Measurements from ENCODE around the gene NDUFC2. TPM values are rescaled to one million over a fixed set of nuclear protein-coding genes. Genes with fewer than 3 reads are reported as not detected.

The NDUFC2 gene
- total RNA-seq, 2 experiments from 2014 or later: 62.6 to 68.5 TPM

- TF ChIP-seq CTCF (IDR thresholded peaks at IDR 0.05): no peak
- ChIA-PET POLR2A (no interaction called here), CTCF (interaction anchor here (1.7 kb wide), 1 partner anchor 11 kb away, joined by 5 read pairs; no protein-coding TSS in a partner anchor)
- H3K27ac Mint-ChIP-seq: no peak overlapping the region
- H3K4me1 Mint-ChIP-seq (ENCODE audit: low read depth): no peaks in the 10 kb centered on the region
- Histone ChIP-seq H3K4me3 (ENCODE audit: low read length) (no peak overlapping the region), H3K36me3 (ENCODE audit: insufficient read depth, low read length) (no peaks in the 10 kb centered on the region), H3K9me3 (ENCODE audit: control insufficient read depth in 1 of 2, insufficient read depth in 1 of 2, low read length in 2 of 2) (peaks cover 0 to 4% of the 10 kb centered on the region in 2 experiments), H3K27me3 (ENCODE audit: control insufficient read depth in 1 of 2, insufficient read depth in 2 of 2, low read length in 2 of 2) (peaks cover 10 to 16% of the 10 kb centered on the region in 2 experiments), H3K27ac (ENCODE audit: low read depth in 1 of 2, low read length in 2 of 2) (no peak overlapping the region), H3K4me1 (ENCODE audit: insufficient read depth, low read length) (peaks cover 4% of the 10 kb centered on the region)
- no peaks in the 10 kb centered on the region for H3K36me3 Mint-ChIP-seq (ENCODE audit: low read depth)
- intact Hi-C loops (cut with DNase I, micrococcal nuclease): no loop called here
- DNase-seq (no peak), ATAC-seq (ENCODE audit: poor library complexity) (no peak)
- no peak overlapping the region for H3K4me3 Mint-ChIP-seq
- H3K27me3 Mint-ChIP-seq: peaks cover 27% of the 10 kb centered on the region
- H3K9me3 Mint-ChIP-seq: no peaks in the 10 kb centered on the region
Measured at GRCh38 chr11:78019808-78020207, 59.9 kb downstream of the NDUFC2 start.

Other genes starting within 250 kb of the NDUFC2 start
- 10 to 100 TPM; 46.5 to 49.2 TPM for gene INTS4, start 85.2 kb downstream of the NDUFC2 start, total RNA-seq
- under 1 TPM in 1 of 2 experiments, not detected in 1; 0.34 TPM for gene KCTD14, start 56.6 kb downstream of the NDUFC2 start, total RNA-seq
- not detected for gene THRSP, start 16.0 kb downstream of the NDUFC2 start, total RNA-seq
- gene ALG8, start 59.8 kb upstream of the NDUFC2 start, total RNA-seq: 10 to 100 TPM; 14.4 to 14.9 TPM
- 1 to 10 TPM; 3.5 to 6.5 TPM for gene KCTD21, start 108.8 kb upstream of the NDUFC2 start, total RNA-seq
- gene USP35, start 109.1 kb upstream of the NDUFC2 start, total RNA-seq: 10 to 100 TPM; 29.2 to 33.1 TPM